Thoracic aorta (tissue), 2 donors: ENCODE results near the gene NEGR1. TPM values are rescaled to one million over a fixed set of nuclear protein-coding genes. Genes with fewer than 3 reads are reported as not detected.

Experiments used
- ATAC-seq: fragments of 150-250 bp; one replicate; pipeline ENCODE4 v1.8.0; 2017; ENCODE audit warnings: low read depth; ENCODE audit not compliant: insufficient number of reproducible peaks, low FRiP score
- DNase-seq: peaks from one replicate; pipeline ENCODE4 v3.0.0-alpha.2; 2020; ENCODE audit warnings: low spot score
- H3K27ac ChIP-seq, 2 donors: fragments of 200-600 bp; sonication (generic); 1 replicate in 1 of 2; 2 replicates in 1 of 2; pipeline ENCODE4 v1.5.1; 2016; ENCODE audit warnings: mild to moderate bottlenecking in 2 of 2, moderate library complexity in 2 of 2
- H3K27me3 ChIP-seq: fragments of 200-600 bp; sonication (generic); replicated peaks from 2 replicates; pipeline ENCODE4 v1.6.0; 2016; ENCODE audit warnings: mild to moderate bottlenecking; ENCODE audit not compliant: insufficient read depth
- H3K36me3 ChIP-seq: fragments of 200-600 bp; sonication (generic); one replicate; pipeline ENCODE4 v1.5.1; 2016
- H3K4me1 ChIP-seq, 2 donors: fragments of 200-600 bp; sonication (generic); 1 replicate in 1 of 2; 2 replicates in 1 of 2; pipeline versions ENCODE4 v1.5.1 to v1.6.0; 2016; ENCODE audit warnings: low read depth in 2 of 2, mild to moderate bottlenecking in 1 of 2; ENCODE audit not compliant: control insufficient read depth in 1 of 2
- H3K4me3 ChIP-seq: fragments of 200-600 bp; sonication (generic); 2 replicates; pipeline ENCODE4 v1.5.1; 2016; ENCODE audit warnings: mild to moderate bottlenecking
- H3K9me3 ChIP-seq: fragments of 200-600 bp; sonication (generic); 2 replicates; pipeline ENCODE4 v1.5.1; 2016
- CTCF ChIP-seq: fragments of 200-600 bp; sonication (generic); IDR thresholded peaks from one replicate; pipeline ENCODE4 v1.5.1; 2019; ENCODE audit warnings: antibody characterized with exemption
- total RNA-seq, 2 donors: library from RNA; depleted of rRNA; stranded (reverse); fragments of >200 nt; gene quantifications; one replicate each; pipeline versions ENCODE4 v1.1.0 to v1.2.3, GENCODE V29; 2016

The NEGR1 gene
- total RNA-seq, 2 donors from 2014 or later, result 10.4 to 14.4 TPM

GRCh38 chr1:71465093-71465492, 817.2 kb downstream of the NEGR1 start:
- no peak for TF ChIP-seq CTCF
- no peak for DNase-seq
- H3K9me3 ChIP-seq, result no peaks in the 10 kb centered on the region
- no peaks in the 10 kb centered on the region for H3K4me1 ChIP-seq
- no peak for ATAC-seq
- H3K27me3 ChIP-seq, result no peaks in the 10 kb centered on the region
- H3K4me3 ChIP-seq, result no peak overlapping the region
- H3K36me3 ChIP-seq, result no peaks in the 10 kb centered on the region
- H3K27ac ChIP-seq, result no peak overlapping the region

- H3K4me1 ChIP-seq, result no peaks in the 10 kb centered on the region
- no peak for TF ChIP-seq CTCF
- ATAC-seq, result no peak
- no peak overlapping the region for H3K27ac ChIP-seq
- no peaks in the 10 kb centered on the region for H3K36me3 ChIP-seq
- DNase-seq, result no peak
- no peaks in the 10 kb centered on the region for H3K27me3 ChIP-seq
- H3K4me3 ChIP-seq, result no peak overlapping the region
- no peaks in the 10 kb centered on the region for H3K9me3 ChIP-seq
These were observed 818.3 kb downstream of the NEGR1 start for GRCh38 chr1:71464016-71464415.

GRCh38 chr1:71463144-71463543, 819.2 kb downstream of the NEGR1 start:
- no peaks in the 10 kb centered on the region for H3K27me3 ChIP-seq
- H3K4me3 ChIP-seq, result no peak overlapping the region
- ATAC-seq (no peak), DNase-seq (no peak)
- no peaks in the 10 kb centered on the region for H3K36me3 ChIP-seq
- H3K27ac ChIP-seq, result no peak overlapping the region
- H3K4me1 ChIP-seq, result no peaks in the 10 kb centered on the region
- H3K9me3 ChIP-seq, result no peaks in the 10 kb centered on the region
- TF ChIP-seq CTCF, result no peak

DNA sequence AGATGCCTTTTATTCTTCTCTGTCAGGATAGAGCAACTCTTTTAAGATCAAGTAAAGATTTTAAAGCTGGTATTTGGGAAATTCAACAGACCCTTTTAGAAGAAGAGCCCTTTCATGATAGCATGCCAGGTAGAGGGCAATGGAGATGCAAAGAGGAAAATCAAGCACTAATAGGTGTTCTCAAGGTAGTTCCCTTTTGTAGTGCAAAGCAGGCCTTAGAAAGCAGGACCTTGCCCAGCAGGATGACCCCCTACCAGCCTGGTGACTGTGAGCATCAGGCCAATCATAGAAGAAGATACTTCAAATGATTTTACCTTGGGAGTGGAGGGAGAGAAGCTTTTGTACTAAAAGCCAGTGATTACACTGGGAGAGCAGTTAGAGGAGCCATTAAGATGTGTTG, 820.1 kb downstream of the NEGR1 start:
- Histone ChIP-seq H3K9me3 (no peaks in the 10 kb centered on the region), H3K27me3 (no peaks in the 10 kb centered on the region), H3K36me3 (no peaks in the 10 kb centered on the region), H3K4me3 (no peak overlapping the region), H3K4me1 (no peaks in the 10 kb centered on the region), H3K27ac (no peak overlapping the region)
- no peak for TF ChIP-seq CTCF
- ATAC-seq (no peak), DNase-seq (no peak)

DNA sequence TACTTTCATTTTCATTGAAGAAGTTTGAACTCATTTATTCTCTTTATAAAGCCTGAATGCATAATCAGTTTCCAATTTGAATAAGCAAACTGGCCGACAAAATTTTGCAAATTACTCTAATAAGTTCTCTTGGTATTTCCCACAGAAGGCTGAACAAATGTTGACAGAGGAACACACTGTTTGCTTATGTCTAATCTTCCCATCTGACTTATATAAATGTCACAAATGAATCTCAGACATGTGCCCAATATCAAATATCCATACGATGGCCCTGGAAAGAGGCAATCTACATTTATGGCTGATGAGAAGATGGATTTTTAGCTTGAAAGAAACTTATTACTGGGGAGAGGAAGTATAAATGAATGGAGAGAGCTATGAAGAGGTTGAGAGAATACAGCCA, 820.9 kb downstream of the NEGR1 start:
- Histone ChIP-seq H3K4me3 (no peak overlapping the region), H3K36me3 (no peaks in the 10 kb centered on the region), H3K9me3 (no peaks in the 10 kb centered on the region), H3K4me1 (no peaks in the 10 kb centered on the region), H3K27ac (no peak overlapping the region), H3K27me3 (no peaks in the 10 kb centered on the region)
- ATAC-seq (no peak), DNase-seq (no peak)
- no peak for TF ChIP-seq CTCF
